ENCODE measurements around the gene TTC9B. TPM values are rescaled to one million over a fixed set of nuclear protein-coding genes. Genes with fewer than 3 reads are reported as not detected.

Gene TTC9B
- total RNA-seq, 1 donor from 2014 or later: not detected

- H3K9me3 ChIP-seq (ENCODE audit: control insufficient read depth in 3 of 3, low read length in 3 of 3): no peaks in the 10 kb centered on the region
- peaks cover 21 to 27% (median 27%) of the 10 kb centered on the region in 3 donors for H3K36me3 ChIP-seq (ENCODE audit: control insufficient read depth in 3 of 3, insufficient read depth in 3 of 3, low read length in 3 of 3)
- no peak overlapping the region for H3K9ac ChIP-seq (ENCODE audit: low read depth in 1 of 3, low read length in 3 of 3)
- no peaks in the 10 kb centered on the region for H3K27me3 ChIP-seq (ENCODE audit: control insufficient read depth in 3 of 3, insufficient read depth in 3 of 3, low read length in 3 of 3)
- H3K4me1 ChIP-seq (ENCODE audit: control insufficient read depth in 3 of 3, insufficient read depth in 3 of 3, low read length in 3 of 3): peaks cover 51 to 68% (median 67%) of the 10 kb centered on the region in 3 donors
- no peak overlapping the region for H3K27ac ChIP-seq (ENCODE audit: low read depth, low read length)
- H3K4me3 ChIP-seq (ENCODE audit: low read length in 3 of 3): no peak overlapping the region
Observed at GRCh38 chr19:40262422-40262821, 44.2 kb upstream of the TTC9B start.

- peak overlapping the region; percentile 28 for H3K27ac ChIP-seq (ENCODE audit: low read depth, low read length)
- H3K9ac ChIP-seq (ENCODE audit: low read depth in 1 of 3, low read length in 3 of 3): no peak overlapping the region
- peaks cover 23 to 30% (median 30%) of the 10 kb centered on the region in 3 donors for H3K36me3 ChIP-seq (ENCODE audit: control insufficient read depth in 3 of 3, insufficient read depth in 3 of 3, low read length in 3 of 3)
- no peaks in the 10 kb centered on the region for H3K27me3 ChIP-seq (ENCODE audit: control insufficient read depth in 3 of 3, insufficient read depth in 3 of 3, low read length in 3 of 3)
- H3K4me3 ChIP-seq (ENCODE audit: low read length in 3 of 3): no peak overlapping the region
- H3K9me3 ChIP-seq (ENCODE audit: control insufficient read depth in 3 of 3, low read length in 3 of 3): no peaks in the 10 kb centered on the region
- peaks cover 51 to 68% (median 67%) of the 10 kb centered on the region in 3 donors for H3K4me1 ChIP-seq (ENCODE audit: control insufficient read depth in 3 of 3, insufficient read depth in 3 of 3, low read length in 3 of 3)
Observed at GRCh38 chr19:40261631-40262030, 43.4 kb upstream of the TTC9B start.

- Histone ChIP-seq H3K9me3 (ENCODE audit: control insufficient read depth in 3 of 3, low read length in 3 of 3) (no peaks in the 10 kb centered on the region), H3K36me3 (ENCODE audit: control insufficient read depth in 3 of 3, insufficient read depth in 3 of 3, low read length in 3 of 3) (peaks cover 30 to 34% (median 31%) of the 10 kb centered on the region in 3 donors), H3K27ac (ENCODE audit: low read depth, low read length) (peak overlapping the region; percentile 88), H3K4me1 (ENCODE audit: control insufficient read depth in 3 of 3, insufficient read depth in 3 of 3, low read length in 3 of 3) (peaks cover 30 to 52% (median 49%) of the 10 kb centered on the region in 3 donors), H3K27me3 (ENCODE audit: control insufficient read depth in 3 of 3, insufficient read depth in 3 of 3, low read length in 3 of 3) (no peaks in the 10 kb centered on the region), H3K9ac (ENCODE audit: low read depth in 1 of 3, low read length in 3 of 3) (peak overlapping the region in 2 of 3 donors; percentile 33 to 73), H3K4me3 (ENCODE audit: low read length in 3 of 3) (peak overlapping the region in 1 of 3 donors; percentile 29)
Observed at GRCh38 chr19:40257096-40257517, 38.9 kb upstream of the TTC9B start.

DNA sequence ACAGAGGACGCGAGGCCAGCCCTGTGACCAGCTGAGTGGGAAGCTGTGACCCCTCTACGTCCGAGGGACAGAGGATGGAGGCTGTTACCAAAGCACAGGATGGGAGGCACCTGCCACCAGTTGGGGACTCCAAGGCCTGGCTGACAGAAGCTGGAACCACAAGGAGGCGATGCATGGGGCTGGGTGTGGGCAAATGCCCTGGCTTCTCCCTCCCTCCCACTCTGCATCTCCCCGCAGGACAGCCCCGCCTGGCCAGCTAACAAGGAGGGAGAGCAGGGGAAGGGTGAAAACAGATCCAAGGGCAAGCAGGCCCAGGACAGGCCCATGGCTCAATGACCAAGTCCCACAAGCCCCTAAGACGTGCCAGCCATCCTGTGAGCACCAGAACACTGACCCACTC, 38.3 kb upstream of the TTC9B start:
- H3K4me1 ChIP-seq (ENCODE audit: control insufficient read depth in 3 of 3, insufficient read depth in 3 of 3, low read length in 3 of 3): peaks cover 30 to 54% (median 53%) of the 10 kb centered on the region in 3 donors

GRCh38 chr19:40255619-40256166, 37.5 kb upstream of the TTC9B start:
- Histone ChIP-seq H3K4me3 (ENCODE audit: low read length in 3 of 3) (no peak overlapping the region), H3K27ac (ENCODE audit: low read depth, low read length) (peak overlapping the region; percentile 88), H3K9ac (ENCODE audit: low read depth in 1 of 3, low read length in 3 of 3) (peak overlapping the region in 1 of 3 donors; percentile 0), H3K9me3 (ENCODE audit: control insufficient read depth in 3 of 3, low read length in 3 of 3) (no peaks in the 10 kb centered on the region), H3K27me3 (ENCODE audit: control insufficient read depth in 3 of 3, insufficient read depth in 3 of 3, low read length in 3 of 3) (no peaks in the 10 kb centered on the region), H3K4me1 (ENCODE audit: control insufficient read depth in 3 of 3, insufficient read depth in 3 of 3, low read length in 3 of 3) (peaks cover 30 to 49% (median 46%) of the 10 kb centered on the region in 3 donors), H3K36me3 (ENCODE audit: control insufficient read depth in 3 of 3, insufficient read depth in 3 of 3, low read length in 3 of 3) (peaks cover 33 to 41% (median 34%) of the 10 kb centered on the region in 3 donors)

More for the DNA sequence above, 38.3 kb upstream of the TTC9B start:
- Histone ChIP-seq H3K9ac (ENCODE audit: low read depth in 1 of 3, low read length in 3 of 3) (peak overlapping the region in 2 of 3 donors; percentile 33 to 73), H3K9me3 (ENCODE audit: control insufficient read depth in 3 of 3, low read length in 3 of 3) (no peaks in the 10 kb centered on the region), H3K36me3 (ENCODE audit: control insufficient read depth in 3 of 3, insufficient read depth in 3 of 3, low read length in 3 of 3) (peaks cover 33 to 39% (median 34%) of the 10 kb centered on the region in 3 donors), H3K4me3 (ENCODE audit: low read length in 3 of 3) (peak overlapping the region in 1 of 3 donors; percentile 29), H3K27ac (ENCODE audit: low read depth, low read length) (peak overlapping the region; percentile 88), H3K27me3 (ENCODE audit: control insufficient read depth in 3 of 3, insufficient read depth in 3 of 3, low read length in 3 of 3) (no peaks in the 10 kb centered on the region)

- peaks cover 30 to 49% (median 47%) of the 10 kb centered on the region in 3 donors for H3K4me1 ChIP-seq (ENCODE audit: control insufficient read depth in 3 of 3, insufficient read depth in 3 of 3, low read length in 3 of 3)
- H3K9ac ChIP-seq (ENCODE audit: low read depth in 1 of 3, low read length in 3 of 3): peak overlapping the region in 1 of 3 donors; percentile 45
- no peak overlapping the region for H3K4me3 ChIP-seq (ENCODE audit: low read length in 3 of 3)
- H3K27ac ChIP-seq (ENCODE audit: low read depth, low read length): no peak overlapping the region
- H3K9me3 ChIP-seq (ENCODE audit: control insufficient read depth in 3 of 3, low read length in 3 of 3): no peaks in the 10 kb centered on the region
- H3K36me3 ChIP-seq (ENCODE audit: control insufficient read depth in 3 of 3, insufficient read depth in 3 of 3, low read length in 3 of 3): peaks cover 33 to 44% (median 36%) of the 10 kb centered on the region in 3 donors
- H3K27me3 ChIP-seq (ENCODE audit: control insufficient read depth in 3 of 3, insufficient read depth in 3 of 3, low read length in 3 of 3): no peaks in the 10 kb centered on the region
Observed at GRCh38 chr19:40254714-40255418, 36.7 kb upstream of the TTC9B start.

GRCh38 chr19:40253611-40254092, 35.5 kb upstream of the TTC9B start:
- Histone ChIP-seq H3K27ac (ENCODE audit: low read depth, low read length) (no peak overlapping the region), H3K36me3 (ENCODE audit: control insufficient read depth in 3 of 3, insufficient read depth in 3 of 3, low read length in 3 of 3) (peaks cover 33 to 47% (median 39%) of the 10 kb centered on the region in 3 donors), H3K4me1 (ENCODE audit: control insufficient read depth in 3 of 3, insufficient read depth in 3 of 3, low read length in 3 of 3) (peaks cover 30 to 58% (median 57%) of the 10 kb centered on the region in 3 donors)

DNA sequence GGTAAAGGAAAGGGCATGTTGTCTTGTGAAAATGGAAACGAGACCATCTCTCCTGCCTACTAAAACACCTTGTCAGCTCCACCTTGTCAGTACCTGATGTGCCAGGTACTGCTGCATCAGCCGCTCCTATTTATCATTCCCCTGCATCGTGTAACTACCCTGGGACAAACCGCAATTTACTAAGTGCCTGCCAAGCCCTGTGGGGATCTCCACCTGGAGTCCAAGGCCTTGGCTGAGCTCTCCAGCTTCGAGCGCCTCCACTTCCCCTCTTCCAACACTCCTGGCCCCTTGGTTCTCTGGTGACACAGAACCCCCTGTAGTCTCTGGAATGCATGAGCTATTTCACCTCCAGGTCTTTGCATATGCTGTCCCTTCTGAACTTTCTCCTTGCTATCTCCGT, 34.2 kb upstream of the TTC9B start:
- Histone ChIP-seq H3K27ac (ENCODE audit: low read depth, low read length) (no peak overlapping the region), H3K4me1 (ENCODE audit: control insufficient read depth in 3 of 3, insufficient read depth in 3 of 3, low read length in 3 of 3) (peaks cover 32 to 65% (median 59%) of the 10 kb centered on the region in 3 donors), H3K9me3 (ENCODE audit: control insufficient read depth in 3 of 3, low read length in 3 of 3) (no peaks in the 10 kb centered on the region), H3K4me3 (ENCODE audit: low read length in 3 of 3) (no peak overlapping the region), H3K27me3 (ENCODE audit: control insufficient read depth in 3 of 3, insufficient read depth in 3 of 3, low read length in 3 of 3) (no peaks in the 10 kb centered on the region), H3K9ac (ENCODE audit: low read depth in 1 of 3, low read length in 3 of 3) (no peak overlapping the region), H3K36me3 (ENCODE audit: control insufficient read depth in 3 of 3, insufficient read depth in 3 of 3, low read length in 3 of 3) (peaks cover 38 to 53% (median 43%) of the 10 kb centered on the region in 3 donors)

More at GRCh38 chr19:40253611-40254092, 35.5 kb upstream of the TTC9B start:
- Histone ChIP-seq H3K4me3 (ENCODE audit: low read length in 3 of 3) (no peak overlapping the region), H3K27me3 (ENCODE audit: control insufficient read depth in 3 of 3, insufficient read depth in 3 of 3, low read length in 3 of 3) (no peaks in the 10 kb centered on the region), H3K9me3 (ENCODE audit: control insufficient read depth in 3 of 3, low read length in 3 of 3) (no peaks in the 10 kb centered on the region), H3K9ac (ENCODE audit: low read depth in 1 of 3, low read length in 3 of 3) (no peak overlapping the region)

- H3K4me1 ChIP-seq (ENCODE audit: control insufficient read depth in 3 of 3, insufficient read depth in 3 of 3, low read length in 3 of 3): peaks cover 28 to 65% (median 59%) of the 10 kb centered on the region in 3 donors
- no peaks in the 10 kb centered on the region for H3K27me3 ChIP-seq (ENCODE audit: control insufficient read depth in 3 of 3, insufficient read depth in 3 of 3, low read length in 3 of 3)
- no peak overlapping the region for H3K27ac ChIP-seq (ENCODE audit: low read depth, low read length)
- H3K9me3 ChIP-seq (ENCODE audit: control insufficient read depth in 3 of 3, low read length in 3 of 3): no peaks in the 10 kb centered on the region
- H3K4me3 ChIP-seq (ENCODE audit: low read length in 3 of 3): no peak overlapping the region
- peaks cover 38 to 53% (median 43%) of the 10 kb centered on the region in 3 donors for H3K36me3 ChIP-seq (ENCODE audit: control insufficient read depth in 3 of 3, insufficient read depth in 3 of 3, low read length in 3 of 3)
- no peak overlapping the region for H3K9ac ChIP-seq (ENCODE audit: low read depth in 1 of 3, low read length in 3 of 3)
Observed at GRCh38 chr19:40251991-40252390, 33.8 kb upstream of the TTC9B start.

DNA sequence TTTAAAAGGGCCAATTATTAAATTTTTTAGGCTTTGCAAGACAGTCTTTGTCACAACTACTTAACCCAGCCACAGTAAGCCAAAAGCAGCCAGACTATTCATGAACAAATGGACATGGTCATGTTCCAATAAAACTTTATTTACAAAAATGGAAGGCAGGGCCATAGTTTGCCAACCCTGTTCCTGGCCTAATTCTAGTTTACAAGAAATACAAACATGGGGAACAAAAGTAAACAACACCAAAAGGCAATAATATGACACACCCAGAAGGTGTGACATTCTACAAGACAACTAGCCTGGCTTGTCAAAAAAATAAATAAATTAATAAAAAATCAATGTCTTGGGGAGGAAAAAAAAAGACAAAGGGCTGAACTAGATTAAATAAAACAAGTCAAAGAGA, 33.1 kb upstream of the TTC9B start:
- Histone ChIP-seq H3K27ac (ENCODE audit: low read depth, low read length) (no peak overlapping the region), H3K27me3 (ENCODE audit: control insufficient read depth in 3 of 3, insufficient read depth in 3 of 3, low read length in 3 of 3) (no peaks in the 10 kb centered on the region), H3K4me1 (ENCODE audit: control insufficient read depth in 3 of 3, insufficient read depth in 3 of 3, low read length in 3 of 3) (peaks cover 23 to 62% (median 55%) of the 10 kb centered on the region in 3 donors), H3K9ac (ENCODE audit: low read depth in 1 of 3, low read length in 3 of 3) (no peak overlapping the region), H3K36me3 (ENCODE audit: control insufficient read depth in 3 of 3, insufficient read depth in 3 of 3, low read length in 3 of 3) (peaks cover 34 to 47% (median 37%) of the 10 kb centered on the region in 3 donors), H3K9me3 (ENCODE audit: control insufficient read depth in 3 of 3, low read length in 3 of 3) (no peaks in the 10 kb centered on the region), H3K4me3 (ENCODE audit: low read length in 3 of 3) (no peak overlapping the region)

Measured in skeletal muscle tissue (tissue), 4 donors.